NCI-H82 treated with DMSO at 0.1 percent for 48 hours (cell line): ENCODE data around the gene ATP1B4.
"Not testable (repeated sequence)": the region's sequence is repeated elsewhere in the genome, so short reads cannot be mapped to it uniquely, and the experiment has no call there.

ENCODE experiments used
- DNase-seq: peaks from one replicate; lab custom pipeline; 2025; ENCODE audit not compliant: unreplicated experiment; lab: John Stamatoyannopoulos, UW

The ATP1B4 gene

GRCh38 chrX:120361764-120362305 is at the start of gene ATP1B4:
TSS of gene ATP1B4 (plus strand) at chrX:120362089. CDS start at chrX:120362169, 80 bp downstream.
- DNase-seq: no peak

- no peak for DNase-seq
Measured at GRCh38 chrX:120315776-120316175, 46.1 kb upstream of the ATP1B4 start.

- no peak for DNase-seq
Measured at GRCh38 chrX:120316587-120317283, 45.2 kb upstream of the ATP1B4 start.

- DNase-seq: peak; percentile 76
Measured at GRCh38 chrX:120318411-120318810, 43.5 kb upstream of the ATP1B4 start.

GRCh38 chrX:120321520-120322281 is 40.2 kb upstream of the ATP1B4 start:
- DNase-seq: no peak

GRCh38 chrX:120331116-120331515 is 30.8 kb upstream of the ATP1B4 start:
- no peak for DNase-seq

GRCh38 chrX:120332394-120332793 is 29.5 kb upstream of the ATP1B4 start:
- DNase-seq: no peak

GRCh38 chrX:120334151-120334550 is 27.7 kb upstream of the ATP1B4 start:
- DNase-seq: no peak

- DNase-seq: no peak
Measured at GRCh38 chrX:120334603-120335002, 27.3 kb upstream of the ATP1B4 start.

- no peak for DNase-seq
Measured at GRCh38 chrX:120335289-120335688, 26.6 kb upstream of the ATP1B4 start.

GRCh38 chrX:120336899-120337298 is 25.0 kb upstream of the ATP1B4 start:
- no peak for DNase-seq

- not testable (repeated sequence) for DNase-seq
Measured at GRCh38 chrX:120344566-120344965, 17.3 kb upstream of the ATP1B4 start.

GRCh38 chrX:120350450-120351138 is 11.3 kb upstream of the ATP1B4 start:
- DNase-seq: peak; percentile 64

GRCh38 chrX:120356084-120356483 is 5.8 kb upstream of the ATP1B4 start:
- DNase-seq: no peak

- DNase-seq: no peak
Measured at GRCh38 chrX:120357186-120357585, 4.7 kb upstream of the ATP1B4 start.

- DNase-seq: peak; percentile 6
Measured at GRCh38 chrX:120358737-120359456, 3.0 kb upstream of the ATP1B4 start.

GRCh38 chrX:120365320-120365719 is 3.4 kb downstream of the ATP1B4 start:
- peak; percentile 75 for DNase-seq

- DNase-seq: no peak
Measured at GRCh38 chrX:120365968-120366367, 4.1 kb downstream of the ATP1B4 start.

- no peak for DNase-seq
Measured at GRCh38 chrX:120366794-120367193, 4.9 kb downstream of the ATP1B4 start.

- no peak for DNase-seq
Measured at GRCh38 chrX:120367402-120368109, 5.7 kb downstream of the ATP1B4 start.
